ENCODE measurements around the gene LENG8.
A peak's percentile ranks its signal among the peaks of the same experiment; 100 is the strongest.

- peak; percentile 44 to 65 (median 55) for TF ChIP-seq CTCF (IDR thresholded peaks at IDR 0.05; ENCODE audit: control extremely low read depth in 1 of 3, insufficient read depth in 1 of 3, low read depth in 1 of 3, low read length in 3 of 3)
- no peak for TF ChIP-seq TEAD4 (IDR thresholded peaks at IDR 0.05; ENCODE audit: low read depth, low read length)
- peak; percentile 65 for TF ChIP-seq POLR2AphosphoS5 (IDR thresholded peaks at IDR 0.05; ENCODE audit: low read depth, low read length)
- no peak for TF ChIP-seq EP300 (IDR thresholded peaks at IDR 0.05; ENCODE audit: borderline replicate concordance in 1 of 2, low read depth in 2 of 2, low read length in 2 of 2)
- no peak for TF ChIP-seq SIN3A (conservative IDR thresholded peaks at IDR 0.05 in 1 of 2, IDR thresholded peaks at IDR 0.05 in 1 of 2; ENCODE audit: low read depth in 1 of 2, low read length in 2 of 2)
- peak; percentile 47 for TF ChIP-seq PHF8 (conservative IDR thresholded peaks at IDR 0.05; ENCODE audit: low read depth, low read length)
- peak; percentile 52 to 54 for TF ChIP-seq POLR2A (IDR thresholded peaks at IDR 0.05; ENCODE audit: control extremely low read depth in 1 of 2, low read depth in 2 of 2, low read length in 2 of 2)
These were observed 13.9 kb downstream of the LENG8 start for GRCh38 chr19:54462655-54463530.

Data from H1 (cell line).